ENCODE results near the gene DLG5. TPM values are rescaled to one million over a fixed set of nuclear protein-coding genes. Genes with fewer than 3 reads are reported as not detected.
"Not testable (repeated sequence)": the region's sequence is repeated elsewhere in the genome, so short reads cannot be mapped to it uniquely, and the experiment has no call there.

The DLG5 gene
- total and polyA plus RNA-seq, 5 donors, result 6.6 to 14.3 (median 11.9) TPM

DNA sequence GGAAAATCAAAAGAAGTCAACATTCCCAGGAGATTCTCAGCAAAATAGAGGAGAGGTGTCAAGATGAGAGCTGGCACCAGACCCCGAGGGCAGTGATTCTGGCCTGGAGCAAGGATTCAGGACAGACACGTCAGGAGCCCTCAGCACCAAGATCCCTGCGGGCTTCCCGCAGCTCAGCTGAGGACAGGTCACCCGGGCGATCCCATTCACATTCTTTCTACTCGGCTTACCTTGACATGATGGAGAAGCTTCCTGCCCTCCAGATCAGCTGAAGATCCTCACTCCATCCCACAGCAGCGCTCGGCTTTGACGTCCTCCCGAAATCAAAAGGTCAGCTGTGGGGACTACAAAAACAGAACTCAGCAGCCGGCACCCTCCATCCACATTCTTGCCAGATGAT lies 139.1 kb downstream of the DLG5 start:
- DNase-seq, result no peak
- Histone ChIP-seq H3K9me3 (ENCODE audit: control insufficient read depth, low read length) (no peaks in the 10 kb centered on the region), H3K4me3 (ENCODE audit: low read length) (no peak overlapping the region), H3K4me1 (ENCODE audit: control insufficient read depth, insufficient read depth, low read length) (no peaks in the 10 kb centered on the region), H3K27ac (ENCODE audit: low read length) (no peak overlapping the region), H3K27me3 (ENCODE audit: control insufficient read depth, insufficient read depth) (no peaks in the 10 kb centered on the region)
- 90% methylated on average over 12 of the region's 12 CpGs for WGBS
- ATAC-seq, result no peak
- intact Hi-C loops (cut with DNase I), result no loop called here

DNA sequence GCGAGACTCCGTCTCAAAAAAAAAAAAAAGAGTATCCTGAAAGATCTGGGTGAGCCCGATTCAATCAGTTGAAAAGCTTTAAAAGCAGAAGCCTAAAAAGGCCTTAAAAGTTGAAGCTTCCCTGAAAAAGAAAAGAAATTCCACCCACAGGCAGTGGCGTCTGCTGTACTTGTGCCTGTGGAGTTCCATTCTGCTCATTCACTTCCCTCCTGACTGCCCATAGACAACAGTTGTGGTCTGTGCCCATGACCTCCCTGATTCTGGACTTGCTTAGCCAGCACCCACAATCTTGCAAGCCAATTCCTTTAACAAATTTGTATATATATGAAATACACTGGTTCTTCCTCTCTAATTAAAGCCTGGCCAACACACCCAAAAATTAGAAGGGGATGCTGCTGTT lies 141.7 kb downstream of the DLG5 start:
- no peak overlapping the region for H3K4me3 ChIP-seq (ENCODE audit: low read length)
- DNase-seq (no peak), ATAC-seq (no peak)
- intact Hi-C loops (cut with DNase I), result no loop called here
- no peaks in the 10 kb centered on the region for H3K9me3 ChIP-seq (ENCODE audit: control insufficient read depth, low read length)
- H3K27ac ChIP-seq (ENCODE audit: low read length), result no peak overlapping the region
- 94% methylated on average over 4 of the region's 4 CpGs for WGBS
- no peaks in the 10 kb centered on the region for H3K4me1 ChIP-seq (ENCODE audit: control insufficient read depth, insufficient read depth, low read length)
- no peaks in the 10 kb centered on the region for H3K27me3 ChIP-seq (ENCODE audit: control insufficient read depth, insufficient read depth)

GRCh38 chr10:77782328-77783061 lies 144.1 kb downstream of the DLG5 start:
- no peaks in the 10 kb centered on the region for H3K27me3 ChIP-seq (ENCODE audit: control insufficient read depth, insufficient read depth)
- ATAC-seq (no peak), DNase-seq (no peak)
- no peak overlapping the region for H3K4me3 ChIP-seq (ENCODE audit: low read length)
- no peaks in the 10 kb centered on the region for H3K4me1 ChIP-seq (ENCODE audit: control insufficient read depth, insufficient read depth, low read length)
- no peak overlapping the region for H3K27ac ChIP-seq (ENCODE audit: low read length)
- no peaks in the 10 kb centered on the region for H3K9me3 ChIP-seq (ENCODE audit: control insufficient read depth, low read length)
- 95% methylated on average over 8 of the region's 8 CpGs for WGBS
- intact Hi-C loops (cut with DNase I), result no loop called here

DNA sequence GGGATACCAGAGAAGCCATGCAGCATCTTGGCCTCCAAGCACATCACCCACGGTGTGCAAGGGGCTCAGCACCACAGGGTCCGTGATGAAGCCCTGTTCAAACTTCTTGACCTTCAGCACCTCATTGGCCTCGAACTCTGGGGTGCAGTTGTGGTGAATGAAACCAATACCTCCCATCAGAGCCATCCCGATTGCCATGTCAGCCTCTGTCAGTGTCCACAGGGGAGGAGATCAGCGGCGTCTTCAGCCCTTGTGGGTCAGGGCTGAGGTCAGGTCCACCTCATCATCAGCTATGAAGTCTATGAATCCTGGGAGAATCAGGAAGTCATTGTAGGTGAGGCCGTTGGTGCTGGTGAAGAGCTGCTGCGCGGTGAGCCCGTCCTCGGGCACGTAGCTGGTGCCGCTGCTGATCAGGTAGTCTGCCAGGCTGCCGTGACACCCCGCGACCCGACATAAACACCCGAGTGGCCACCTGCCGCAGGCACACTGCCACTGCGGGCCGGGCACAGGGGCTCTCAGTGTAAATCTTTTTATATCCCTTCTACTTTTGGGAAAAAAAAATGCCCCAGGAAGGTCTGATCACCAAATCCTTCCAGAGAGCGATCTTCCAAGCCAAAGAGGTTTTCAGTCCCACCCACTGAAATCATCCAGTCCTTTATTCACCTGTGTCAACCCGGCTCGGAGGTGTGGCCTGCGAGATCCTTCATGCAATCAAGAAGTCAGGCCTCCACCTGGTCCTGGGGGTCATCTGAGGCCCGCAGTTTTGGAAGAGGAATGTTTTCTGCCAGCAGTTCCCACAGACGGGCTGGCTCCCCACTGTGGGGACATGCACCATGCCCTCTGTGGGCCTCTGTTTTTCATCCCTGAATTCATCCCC lies 144.9 kb downstream of the DLG5 start:
- intact Hi-C loops (cut with DNase I), result no loop called here

DNA sequence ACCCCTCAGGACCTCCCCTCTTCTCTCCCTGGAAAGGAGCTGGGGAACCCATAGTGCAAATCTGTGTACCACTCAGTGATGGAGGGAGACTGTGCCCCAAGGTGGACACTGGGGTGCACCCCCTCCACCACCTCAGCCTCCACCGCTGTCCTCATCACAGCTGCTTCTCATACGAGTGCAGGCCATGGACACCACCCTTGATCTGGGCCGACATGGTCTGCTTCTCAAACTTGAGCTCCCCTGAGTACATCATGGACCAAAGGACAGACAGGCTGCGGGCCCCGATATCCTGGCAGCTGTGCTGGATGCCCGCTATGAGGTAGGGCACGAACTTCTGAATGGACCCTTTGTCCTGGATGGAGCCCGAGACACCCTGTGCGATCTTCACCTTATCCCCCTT lies 146.4 kb downstream of the DLG5 start:
- ATAC-seq (no peak), DNase-seq (no peak)
- Histone ChIP-seq H3K27me3 (ENCODE audit: control insufficient read depth, insufficient read depth) (no peaks in the 10 kb centered on the region), H3K4me1 (ENCODE audit: control insufficient read depth, insufficient read depth, low read length) (no peaks in the 10 kb centered on the region), H3K9me3 (ENCODE audit: control insufficient read depth, low read length) (no peaks in the 10 kb centered on the region), H3K27ac (ENCODE audit: low read length) (no peak overlapping the region), H3K4me3 (ENCODE audit: low read length) (no peak overlapping the region)
- 97% methylated on average over 9 of the region's 9 CpGs for WGBS
- intact Hi-C loops (cut with DNase I), result no loop called here

More for the DNA sequence above, 144.9 kb downstream of the DLG5 start:
- H3K27ac ChIP-seq (ENCODE audit: low read length), result no peak overlapping the region
- H3K4me1 ChIP-seq (ENCODE audit: control insufficient read depth, insufficient read depth, low read length), result no peaks in the 10 kb centered on the region
- ATAC-seq, result no peak
- no peaks in the 10 kb centered on the region for H3K9me3 ChIP-seq (ENCODE audit: control insufficient read depth, low read length)
- no peaks in the 10 kb centered on the region for H3K27me3 ChIP-seq (ENCODE audit: control insufficient read depth, insufficient read depth)
- no peak overlapping the region for H3K4me3 ChIP-seq (ENCODE audit: low read length)
- no peak for DNase-seq
- 94% methylated on average over 27 of the region's 27 CpGs for WGBS

- Histone ChIP-seq H3K4me1 (ENCODE audit: control insufficient read depth, insufficient read depth, low read length) (no peaks in the 10 kb centered on the region), H3K4me3 (ENCODE audit: low read length) (no peak overlapping the region), H3K9me3 (ENCODE audit: control insufficient read depth, low read length) (no peaks in the 10 kb centered on the region), H3K27ac (ENCODE audit: low read length) (no peak overlapping the region), H3K27me3 (ENCODE audit: control insufficient read depth, insufficient read depth) (no peaks in the 10 kb centered on the region)
- ATAC-seq, result no peak
- 84% methylated on average over 5 of the region's 5 CpGs for WGBS
- intact Hi-C loops (cut with DNase I), result no loop called here
- no peak for DNase-seq
Measured at GRCh38 chr10:77776487-77776886, 150.1 kb downstream of the DLG5 start.

DNA sequence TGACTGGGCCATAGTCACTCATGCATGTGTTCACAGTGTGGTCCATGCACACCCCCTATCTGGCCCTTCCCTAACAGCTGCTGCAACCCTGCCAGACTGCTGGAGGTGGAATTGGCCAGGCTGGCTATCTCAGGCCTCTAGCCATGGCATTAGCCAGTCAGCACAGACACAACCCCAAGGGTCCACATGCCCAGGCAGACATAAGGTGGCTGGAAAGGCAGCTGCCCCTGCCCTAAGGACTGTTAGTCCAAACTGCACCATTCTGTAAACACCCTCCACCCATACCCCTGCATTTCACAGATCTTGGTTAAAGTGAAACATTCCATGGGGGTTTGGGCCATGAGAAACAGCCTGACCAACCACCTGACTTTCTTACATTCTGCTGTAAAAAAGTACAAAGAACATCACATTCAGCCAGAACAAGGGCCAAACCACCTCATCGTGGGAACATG lies 151.6 kb downstream of the DLG5 start:
- intact Hi-C loops (cut with DNase I), result no loop called here
- H3K4me3 ChIP-seq (ENCODE audit: low read length), result no peak overlapping the region
- no peak for DNase-seq
- H3K4me1 ChIP-seq (ENCODE audit: control insufficient read depth, insufficient read depth, low read length), result no peaks in the 10 kb centered on the region
- no peaks in the 10 kb centered on the region for H3K27me3 ChIP-seq (ENCODE audit: control insufficient read depth, insufficient read depth)
- ATAC-seq, result no peak
- H3K9me3 ChIP-seq (ENCODE audit: control insufficient read depth, low read length), result no peaks in the 10 kb centered on the region
- 68% methylated on average over 1 of the region's 1 CpG for WGBS
- no peak overlapping the region for H3K27ac ChIP-seq (ENCODE audit: low read length)

DNA sequence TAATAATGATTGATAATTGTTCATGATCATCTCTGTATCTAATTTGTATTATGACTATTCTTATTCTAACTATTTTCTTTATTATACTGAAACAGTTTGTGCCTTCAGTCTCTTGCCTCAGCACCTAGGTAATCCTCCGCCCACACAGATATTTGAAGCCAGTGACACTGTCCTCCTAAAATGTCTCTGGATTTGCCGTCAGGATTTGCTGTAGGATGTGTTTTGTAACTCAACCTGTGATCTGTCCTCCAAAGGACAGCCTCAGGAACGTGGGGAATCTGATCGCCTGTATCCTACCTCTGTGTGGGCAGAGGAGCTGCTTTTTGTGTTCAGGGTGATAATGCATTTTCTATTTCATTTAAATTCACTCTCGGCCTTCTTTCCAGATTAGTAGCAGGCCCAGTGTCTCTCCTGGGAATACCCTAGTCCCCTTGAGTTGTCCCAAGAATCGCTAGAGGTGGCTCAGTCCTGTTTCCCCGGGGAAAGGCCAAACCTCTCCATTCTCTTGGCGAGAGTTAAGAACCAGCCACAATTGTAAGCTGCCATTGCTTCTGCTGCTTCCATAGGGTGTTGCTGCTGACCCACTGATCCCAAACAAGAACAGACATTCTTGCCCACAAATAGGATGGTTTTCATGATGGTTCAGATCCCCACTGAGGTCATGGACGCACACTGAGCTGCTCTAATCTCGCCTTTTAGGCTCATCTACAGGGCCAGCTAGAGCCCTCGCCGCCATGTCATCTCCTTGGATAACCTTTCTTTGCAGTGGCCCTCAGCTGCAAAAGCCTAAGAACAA lies 152.7 kb downstream of the DLG5 start:
- no peak overlapping the region for H3K27ac ChIP-seq (ENCODE audit: low read length)

GRCh38 chr10:77772852-77773600 lies 153.5 kb downstream of the DLG5 start:
- ATAC-seq; DNase-seq; H3K27ac ChIP-seq (ENCODE audit: low read length); H3K4me3 ChIP-seq (ENCODE audit: low read length); H3K27me3 ChIP-seq (ENCODE audit: control insufficient read depth, insufficient read depth); intact Hi-C loops (cut with DNase I); H3K9me3 ChIP-seq (ENCODE audit: control insufficient read depth, low read length); H3K4me1 ChIP-seq (ENCODE audit: control insufficient read depth, insufficient read depth, low read length): not testable (repeated sequence)
- WGBS, result 74% methylated on average over 17 of the region's 17 CpGs

More for the DNA sequence above, 152.7 kb downstream of the DLG5 start:
- Histone ChIP-seq H3K9me3 (ENCODE audit: control insufficient read depth, low read length) (no peaks in the 10 kb centered on the region), H3K27me3 (ENCODE audit: control insufficient read depth, insufficient read depth) (no peaks in the 10 kb centered on the region), H3K4me3 (ENCODE audit: low read length) (no peak overlapping the region), H3K4me1 (ENCODE audit: control insufficient read depth, insufficient read depth, low read length) (no peaks in the 10 kb centered on the region)
- DNase-seq (no peak), ATAC-seq (no peak)
- intact Hi-C loops (cut with DNase I), result no loop called here
- WGBS, result 89% methylated on average over 12 of the region's 12 CpGs

- Histone ChIP-seq H3K27me3 (ENCODE audit: control insufficient read depth, insufficient read depth) (no peaks in the 10 kb centered on the region), H3K4me1 (ENCODE audit: control insufficient read depth, insufficient read depth, low read length) (no peaks in the 10 kb centered on the region), H3K27ac (ENCODE audit: low read length) (no peak overlapping the region), H3K9me3 (ENCODE audit: control insufficient read depth, low read length) (no peaks in the 10 kb centered on the region), H3K4me3 (ENCODE audit: low read length) (no peak overlapping the region)
- 78% methylated on average over 7 of the region's 7 CpGs for WGBS
- DNase-seq, result no peak
- intact Hi-C loops (cut with DNase I), result no loop called here
- ATAC-seq, result no peak
Measured at GRCh38 chr10:77771851-77772250, 154.7 kb downstream of the DLG5 start.

Data from right cardiac atrium (tissue), 5 donors.